Measurements from ENCODE around the gene SPNS3.

SPNS3 gene

DNA sequence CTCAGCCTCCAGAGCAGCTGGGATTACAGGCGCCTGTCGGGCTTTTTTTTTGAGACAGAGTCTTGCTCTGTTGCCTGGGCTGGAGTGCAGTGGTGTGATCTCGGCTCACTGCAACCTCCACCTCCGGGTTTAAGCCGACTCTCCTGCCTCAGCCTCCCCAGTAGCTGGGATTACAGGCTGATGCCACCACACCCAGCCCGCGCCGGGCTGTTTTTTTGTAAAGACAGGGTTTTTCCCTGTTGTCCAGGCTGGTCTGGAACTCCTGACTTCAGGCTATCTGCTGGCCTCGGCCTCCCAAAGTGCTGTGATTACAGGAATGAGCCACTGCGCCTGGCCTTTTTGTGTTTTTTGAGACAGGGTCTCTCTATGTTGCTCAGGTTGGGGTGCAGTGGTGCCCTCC lies 27.4 kb upstream of the SPNS3 start:
- H3K4me1 ChIP-seq = no peaks in the 10 kb centered on the region
- DNase-seq = no peak
- no peak overlapping the region for H3K27ac ChIP-seq
- H3K4me3 ChIP-seq = no peak overlapping the region
- no peaks in the 10 kb centered on the region for H3K36me3 ChIP-seq
- H3K9me3 ChIP-seq = no peaks in the 10 kb centered on the region
- TF ChIP-seq, protein P1, sequence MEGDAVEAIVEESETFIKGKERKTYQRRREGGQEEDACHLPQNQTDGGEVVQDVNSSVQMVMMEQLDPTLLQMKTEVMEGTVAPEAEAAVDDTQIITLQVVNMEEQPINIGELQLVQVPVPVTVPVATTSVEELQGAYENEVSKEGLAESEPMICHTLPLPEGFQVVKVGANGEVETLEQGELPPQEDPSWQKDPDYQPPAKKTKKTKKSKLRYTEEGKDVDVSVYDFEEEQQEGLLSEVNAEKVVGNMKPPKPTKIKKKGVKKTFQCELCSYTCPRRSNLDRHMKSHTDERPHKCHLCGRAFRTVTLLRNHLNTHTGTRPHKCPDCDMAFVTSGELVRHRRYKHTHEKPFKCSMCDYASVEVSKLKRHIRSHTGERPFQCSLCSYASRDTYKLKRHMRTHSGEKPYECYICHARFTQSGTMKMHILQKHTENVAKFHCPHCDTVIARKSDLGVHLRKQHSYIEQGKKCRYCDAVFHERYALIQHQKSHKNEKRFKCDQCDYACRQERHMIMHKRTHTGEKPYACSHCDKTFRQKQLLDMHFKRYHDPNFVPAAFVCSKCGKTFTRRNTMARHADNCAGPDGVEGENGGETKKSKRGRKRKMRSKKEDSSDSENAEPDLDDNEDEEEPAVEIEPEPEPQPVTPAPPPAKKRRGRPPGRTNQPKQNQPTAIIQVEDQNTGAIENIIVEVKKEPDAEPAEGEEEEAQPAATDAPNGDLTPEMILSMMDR (IDR thresholded peaks at IDR 0.05) = no peak
- H3K27me3 ChIP-seq = no peaks in the 10 kb centered on the region
- intact Hi-C loops (cut with DNase I; ENCODE audit: low total_unique reads) = no loop called here

DNA sequence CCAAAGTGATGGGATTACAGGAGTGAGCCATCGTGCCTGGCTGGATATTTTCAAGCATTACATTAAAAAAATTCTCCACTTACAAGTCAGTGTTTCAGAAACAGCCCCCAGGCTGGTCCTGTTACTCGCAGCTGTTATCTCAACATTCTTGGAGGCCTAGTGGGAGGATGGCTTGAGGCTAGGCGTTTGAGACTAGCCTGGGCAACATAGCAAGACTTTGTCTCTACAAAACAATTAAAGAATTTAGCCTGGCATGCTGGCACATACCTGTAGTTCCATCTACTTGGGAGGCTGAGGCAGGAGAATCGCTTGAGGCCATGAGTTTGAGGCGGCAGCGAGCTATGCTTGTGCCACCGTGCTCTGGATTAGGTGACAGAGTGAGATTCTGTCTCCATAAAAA lies 26.5 kb upstream of the SPNS3 start:
- Histone ChIP-seq H3K27me3 (no peaks in the 10 kb centered on the region), H3K36me3 (no peaks in the 10 kb centered on the region), H3K4me3 (no peak overlapping the region), H3K27ac (no peak overlapping the region), H3K9me3 (no peaks in the 10 kb centered on the region), H3K4me1 (no peaks in the 10 kb centered on the region)
- TF ChIP-seq, protein P1 (IDR thresholded peaks at IDR 0.05) = no peak
- intact Hi-C loops (cut with DNase I; ENCODE audit: low total_unique reads) = no loop called here
- DNase-seq = no peak

GRCh38 chr17:4407851-4408250 lies 25.9 kb upstream of the SPNS3 start:
- H3K4me1 ChIP-seq = peaks cover 0 to under 1% (median 0%) of the 10 kb centered on the region in 4 donors
- TF ChIP-seq, protein P1 (IDR thresholded peaks at IDR 0.05) = no peak
- no peak overlapping the region for H3K27ac ChIP-seq
- no peak overlapping the region for H3K4me3 ChIP-seq
- H3K9me3 ChIP-seq = no peaks in the 10 kb centered on the region
- H3K27me3 ChIP-seq = no peaks in the 10 kb centered on the region
- no peaks in the 10 kb centered on the region for H3K36me3 ChIP-seq
- DNase-seq = no peak
- intact Hi-C loops (cut with DNase I; ENCODE audit: low total_unique reads) = no loop called here

DNA sequence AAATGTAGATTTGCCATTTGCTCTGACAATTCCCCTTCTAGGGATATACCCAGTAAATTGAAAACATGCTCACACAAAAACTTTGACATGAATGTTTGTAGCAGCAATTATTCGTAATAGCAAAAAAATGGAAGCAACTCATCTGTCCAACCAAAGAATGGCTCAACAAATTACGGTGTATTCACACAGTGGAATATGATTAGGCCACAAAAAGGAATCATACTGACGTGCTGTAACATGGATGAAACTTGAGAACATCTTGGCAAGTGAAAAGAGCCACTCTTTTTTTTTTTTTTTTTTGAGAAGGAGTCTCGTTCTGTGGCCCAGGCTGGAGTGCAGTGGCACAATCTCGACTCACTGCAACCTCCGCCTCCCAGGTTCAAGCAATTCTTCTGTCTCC lies 24.1 kb upstream of the SPNS3 start:
- Histone ChIP-seq H3K4me3 (no peak overlapping the region), H3K9me3 (no peaks in the 10 kb centered on the region), H3K27me3 (no peaks in the 10 kb centered on the region), H3K27ac (no peak overlapping the region), H3K4me1 (peaks cover 0 to 3% (median under 1%) of the 10 kb centered on the region in 4 donors), H3K36me3 (no peaks in the 10 kb centered on the region)
- DNase-seq = no peak
- intact Hi-C loops (cut with DNase I; ENCODE audit: low total_unique reads) = loop anchor here (5.0 kb wide), 1 partner anchor 207 kb away; no protein-coding TSS in a partner anchor
- TF ChIP-seq, protein P1 (IDR thresholded peaks at IDR 0.05) = no peak

DNA sequence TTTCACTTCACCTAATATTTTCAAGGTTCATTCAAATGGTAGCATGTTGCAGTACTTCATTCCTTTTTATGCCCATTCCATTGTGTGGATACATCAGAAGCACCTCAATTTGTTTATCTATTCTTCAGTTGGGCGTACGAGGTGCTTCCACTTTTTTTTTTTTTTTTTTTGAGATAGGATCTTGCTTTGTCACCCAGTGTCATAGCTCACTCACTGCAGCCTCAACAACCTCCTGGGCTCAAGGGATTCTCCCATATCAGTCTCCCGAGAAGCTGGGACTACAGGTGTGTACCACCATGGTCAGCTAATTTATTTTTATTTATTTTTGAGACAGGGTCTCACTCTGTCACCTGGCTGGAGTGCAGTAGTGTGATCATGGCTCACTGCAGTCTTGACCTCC lies 22.5 kb upstream of the SPNS3 start:
- no peaks in the 10 kb centered on the region for H3K9me3 ChIP-seq
- TF ChIP-seq, protein P1 (IDR thresholded peaks at IDR 0.05) = no peak
- H3K27me3 ChIP-seq = no peaks in the 10 kb centered on the region
- H3K27ac ChIP-seq = no peak overlapping the region
- peaks cover 0 to 3% (median under 1%) of the 10 kb centered on the region in 4 donors for H3K4me1 ChIP-seq
- H3K4me3 ChIP-seq = no peak overlapping the region
- H3K36me3 ChIP-seq = no peaks in the 10 kb centered on the region
- intact Hi-C loops (cut with DNase I; ENCODE audit: low total_unique reads) = loop anchor here (5.0 kb wide), 1 partner anchor 209 kb away; no protein-coding TSS in a partner anchor
- no peak for DNase-seq
